ENCODE results near the gene RAPGEF2.
"Not testable (repeated sequence)": the region's sequence is repeated elsewhere in the genome, so short reads cannot be mapped to it uniquely, and the experiment has no call there.

Gene RAPGEF2

DNA sequence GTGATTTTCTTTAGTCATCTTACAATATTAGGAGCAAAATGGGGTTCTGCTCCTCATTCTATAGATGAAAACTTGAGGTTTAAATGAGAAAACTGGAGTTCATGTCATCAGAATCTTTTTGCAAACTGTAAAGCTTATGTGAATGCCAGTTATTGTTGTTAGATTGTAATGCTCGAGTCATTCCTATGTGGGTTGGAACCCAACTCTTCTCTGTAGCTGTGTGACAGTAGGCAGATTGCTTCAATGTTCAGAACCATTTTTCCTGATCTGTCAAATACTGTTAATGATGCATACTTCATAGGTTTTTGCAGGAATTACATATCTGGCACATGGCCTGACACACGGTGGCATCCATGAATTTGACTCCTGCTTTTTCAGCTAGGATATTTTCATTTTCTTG, 178.9 kb downstream of the RAPGEF2 start:
- no peak for DNase-seq (ENCODE audit: low read depth)

DNA sequence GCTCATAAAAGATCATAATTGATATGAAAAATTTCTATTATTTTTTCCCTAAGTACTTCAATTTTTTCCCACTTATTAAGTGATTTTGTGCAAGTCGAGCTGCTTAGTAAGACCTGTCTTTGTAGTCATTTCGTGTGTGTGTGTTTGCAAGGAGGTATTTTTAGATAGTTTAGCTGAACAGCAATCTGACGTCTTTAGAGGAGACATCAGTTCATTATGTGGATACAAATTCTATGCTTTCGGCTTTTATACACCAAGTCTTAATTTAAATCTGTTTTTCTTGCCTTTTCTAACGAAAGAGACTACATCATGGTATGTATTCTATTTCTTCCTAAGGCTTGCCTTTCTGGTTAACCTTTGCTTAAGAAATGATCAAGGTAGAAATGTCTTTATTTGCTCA, 179.4 kb downstream of the RAPGEF2 start:
- no peak for DNase-seq (ENCODE audit: low read depth)

DNA sequence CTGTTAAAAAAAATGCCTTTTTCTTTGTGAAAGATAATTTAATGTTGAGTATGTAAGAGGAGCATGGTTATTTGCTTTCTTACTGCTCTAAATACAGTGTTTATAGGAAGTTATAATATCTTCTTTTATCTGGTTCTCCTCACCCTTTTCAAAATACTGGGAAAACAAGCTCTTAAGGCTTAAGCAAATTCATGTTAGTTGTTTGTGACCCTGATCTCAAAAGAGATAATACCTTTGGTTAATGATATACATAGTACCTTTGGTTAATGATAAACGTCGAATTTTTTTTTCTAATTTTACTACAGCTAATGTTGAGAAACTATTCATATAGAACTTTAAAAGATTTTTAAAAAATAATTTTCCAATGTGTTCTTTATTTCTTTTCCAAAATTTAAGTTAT, 180.1 kb downstream of the RAPGEF2 start:
- no peak for DNase-seq (ENCODE audit: low read depth)

DNA sequence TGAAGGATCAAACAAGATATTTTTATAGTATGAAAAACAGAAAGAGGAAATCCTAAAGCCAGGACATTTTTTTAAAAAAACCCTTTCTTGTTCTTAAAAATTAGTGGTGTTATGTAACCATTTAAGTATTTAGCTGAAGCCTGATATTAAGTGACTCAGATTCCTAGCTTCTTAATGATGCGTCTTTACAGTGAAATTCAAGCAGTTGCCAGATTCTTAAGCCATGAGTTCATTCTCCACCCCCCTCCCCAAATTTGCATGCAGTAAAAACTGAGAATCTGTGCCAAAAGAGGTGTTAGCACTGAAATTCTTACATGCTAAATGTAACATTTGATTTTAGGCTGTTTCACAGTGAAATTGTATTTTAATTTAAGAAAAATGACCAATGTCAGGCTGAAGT, 180.8 kb downstream of the RAPGEF2 start:
- DNase-seq (ENCODE audit: low read depth): no peak

DNA sequence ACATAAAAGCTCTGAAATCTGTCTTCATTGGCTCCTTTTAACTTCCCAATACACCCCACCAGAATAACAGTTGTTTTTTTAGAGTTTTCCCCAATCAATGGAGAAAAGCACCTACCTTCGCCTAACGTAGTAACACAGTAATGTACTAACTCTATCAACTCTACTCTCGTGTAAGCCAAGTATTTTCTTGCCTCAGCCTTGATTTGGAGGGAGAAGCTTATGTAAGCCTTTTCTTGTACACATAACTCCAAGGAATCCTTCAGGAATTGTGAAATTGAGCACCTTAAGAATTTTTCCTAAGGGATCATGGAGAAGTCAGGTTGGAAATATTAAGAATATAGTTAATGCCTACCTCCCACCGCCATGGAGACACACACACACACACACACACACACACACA, 181.2 kb downstream of the RAPGEF2 start:
- no peak for DNase-seq (ENCODE audit: low read depth)

DNA sequence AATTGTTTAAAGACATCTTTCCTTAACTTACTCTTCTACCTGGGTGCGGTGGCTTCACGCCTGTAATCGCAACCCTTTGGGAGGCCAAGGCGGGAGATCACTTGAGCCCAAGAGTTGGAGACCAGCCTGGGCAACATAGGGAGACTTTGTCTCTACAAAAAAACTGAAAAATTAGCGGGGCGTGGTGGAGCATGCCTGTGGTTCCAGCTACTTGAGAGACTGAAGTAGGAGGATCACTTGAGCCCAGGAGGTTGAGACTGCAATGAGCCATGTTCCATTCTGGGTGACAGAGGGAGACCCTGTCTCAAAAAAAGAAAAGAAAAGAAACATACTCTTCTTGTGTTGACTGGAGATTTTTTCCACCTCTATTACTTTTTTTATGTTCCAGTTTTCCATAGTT, 181.9 kb downstream of the RAPGEF2 start:
- DNase-seq (ENCODE audit: low read depth): no peak

DNA sequence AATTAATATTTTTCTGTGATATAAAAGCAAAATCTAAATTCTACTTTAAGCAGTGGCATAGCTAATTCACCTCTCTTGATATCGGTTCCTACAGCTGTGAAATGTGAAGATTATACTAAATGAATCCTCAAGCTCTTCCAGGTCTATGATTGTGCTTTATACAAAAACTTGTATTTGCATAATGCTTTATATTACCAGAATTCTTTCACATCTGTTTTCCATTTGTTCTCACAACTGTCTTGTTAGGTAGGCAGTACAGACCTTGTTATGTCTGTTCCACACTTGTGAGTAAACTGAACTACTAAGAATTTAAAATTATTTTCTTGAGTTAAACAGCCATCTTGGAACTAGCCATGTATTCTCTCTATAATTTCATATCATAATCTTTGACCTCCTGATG, 184.9 kb downstream of the RAPGEF2 start:
- no peak for DNase-seq (ENCODE audit: low read depth)

DNA sequence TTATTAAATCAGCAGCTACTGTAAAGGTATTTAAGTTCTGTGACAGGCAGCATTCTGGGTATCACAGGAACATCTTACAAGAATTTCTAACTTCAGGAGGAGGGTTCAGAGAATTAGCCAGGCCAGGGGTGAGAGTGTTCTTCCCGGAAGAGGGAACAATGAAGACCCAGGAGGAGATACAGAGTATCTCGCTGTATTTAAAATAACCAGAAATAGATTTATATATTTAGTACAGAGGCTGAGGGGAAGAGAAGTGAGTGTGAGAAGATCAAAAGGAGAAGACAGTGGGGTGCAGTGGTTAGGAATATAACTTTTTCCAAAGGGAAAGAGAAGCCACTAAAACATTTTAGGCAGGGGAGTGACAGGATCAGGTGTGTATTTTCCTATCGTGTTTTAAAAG, 186.8 kb downstream of the RAPGEF2 start:
- no peak for DNase-seq (ENCODE audit: low read depth)

DNA sequence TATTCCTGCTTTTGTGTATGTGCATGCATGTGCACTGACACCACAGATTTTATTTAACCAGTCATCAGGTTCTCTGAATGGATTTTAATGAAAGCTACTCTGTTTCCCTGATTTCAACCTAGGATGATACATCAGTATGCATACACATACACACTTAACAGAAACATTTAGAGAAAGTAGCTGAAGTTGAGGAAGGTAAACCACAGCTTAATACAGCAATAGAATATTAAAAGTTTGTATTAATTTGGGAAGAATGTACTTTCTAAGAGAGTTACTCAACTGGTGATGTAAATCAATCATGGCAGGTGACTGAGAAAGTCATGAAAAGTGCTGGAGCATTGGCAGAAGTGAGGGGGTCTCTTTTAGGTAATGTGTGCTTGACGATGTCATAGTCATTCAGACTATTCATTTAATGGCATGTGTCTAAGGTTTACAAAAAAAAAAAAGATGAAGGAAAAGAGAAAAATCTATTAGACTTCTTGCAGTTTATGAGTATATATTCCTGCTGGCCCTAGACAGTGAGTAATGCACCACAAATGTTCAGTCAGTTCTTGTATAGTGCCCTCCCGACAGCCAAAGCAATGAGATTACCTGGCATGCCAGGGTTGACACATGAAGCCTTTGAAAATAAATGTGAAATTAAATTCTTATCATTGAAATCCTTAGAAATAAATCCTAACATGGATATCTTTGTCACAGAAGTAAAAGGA, 187.6 kb downstream of the RAPGEF2 start:
- DNase-seq (ENCODE audit: low read depth): no peak

DNA sequence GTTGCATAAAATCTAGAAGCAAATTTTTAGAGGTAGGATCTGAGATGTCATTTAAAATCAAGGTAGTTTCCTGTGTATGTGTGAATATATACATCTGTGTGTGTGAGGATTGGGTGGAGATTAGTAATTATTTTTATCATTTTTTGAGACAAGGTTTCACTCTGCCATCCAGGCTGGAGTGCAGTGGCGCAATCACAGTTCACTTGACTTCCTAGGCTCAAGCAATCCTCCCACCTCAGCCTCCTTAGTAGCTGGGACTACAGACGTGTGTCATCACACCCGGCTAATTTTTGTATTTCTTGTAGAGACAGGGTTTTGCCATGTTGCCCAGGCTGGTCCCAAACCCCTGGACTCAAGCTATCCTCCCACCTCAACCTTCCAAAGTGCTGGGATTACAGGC, 188.3 kb downstream of the RAPGEF2 start:
- no peak for DNase-seq (ENCODE audit: low read depth)

DNA sequence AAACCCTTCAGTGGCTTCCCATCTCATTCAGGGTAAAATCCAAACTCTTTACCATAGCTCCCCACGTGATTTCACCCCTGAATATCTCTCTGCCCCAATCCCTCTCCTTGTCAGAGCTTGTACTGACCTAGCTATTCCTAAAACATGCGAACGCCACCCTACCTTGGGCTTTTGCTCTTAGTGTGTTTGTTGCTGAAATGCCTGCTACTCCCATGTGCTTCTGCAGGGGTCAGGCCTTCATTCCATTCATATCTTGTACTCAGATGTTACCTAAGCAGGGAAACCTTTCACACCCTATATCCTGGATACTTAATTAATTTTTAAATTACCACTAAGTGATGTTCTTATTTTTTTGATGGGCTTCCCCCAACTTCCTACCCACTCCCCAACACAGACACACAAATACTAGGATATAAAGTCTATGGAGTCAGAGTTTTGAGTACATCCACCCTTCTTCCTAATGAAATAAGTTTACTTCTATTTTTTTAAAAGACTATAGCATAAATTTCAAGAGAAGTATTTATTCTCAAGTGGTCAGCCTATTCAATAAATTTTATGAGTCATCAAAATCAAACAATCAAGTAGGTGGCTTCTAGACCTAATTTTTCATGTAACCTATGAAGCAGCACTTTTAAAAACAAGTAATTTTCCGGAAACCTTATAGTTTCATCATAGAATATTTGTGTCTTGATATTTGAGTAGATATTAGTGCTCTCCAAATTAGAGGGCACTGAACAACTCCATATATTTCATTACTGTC, 189.4 kb downstream of the RAPGEF2 start:
- no peak for DNase-seq (ENCODE audit: low read depth)

DNA sequence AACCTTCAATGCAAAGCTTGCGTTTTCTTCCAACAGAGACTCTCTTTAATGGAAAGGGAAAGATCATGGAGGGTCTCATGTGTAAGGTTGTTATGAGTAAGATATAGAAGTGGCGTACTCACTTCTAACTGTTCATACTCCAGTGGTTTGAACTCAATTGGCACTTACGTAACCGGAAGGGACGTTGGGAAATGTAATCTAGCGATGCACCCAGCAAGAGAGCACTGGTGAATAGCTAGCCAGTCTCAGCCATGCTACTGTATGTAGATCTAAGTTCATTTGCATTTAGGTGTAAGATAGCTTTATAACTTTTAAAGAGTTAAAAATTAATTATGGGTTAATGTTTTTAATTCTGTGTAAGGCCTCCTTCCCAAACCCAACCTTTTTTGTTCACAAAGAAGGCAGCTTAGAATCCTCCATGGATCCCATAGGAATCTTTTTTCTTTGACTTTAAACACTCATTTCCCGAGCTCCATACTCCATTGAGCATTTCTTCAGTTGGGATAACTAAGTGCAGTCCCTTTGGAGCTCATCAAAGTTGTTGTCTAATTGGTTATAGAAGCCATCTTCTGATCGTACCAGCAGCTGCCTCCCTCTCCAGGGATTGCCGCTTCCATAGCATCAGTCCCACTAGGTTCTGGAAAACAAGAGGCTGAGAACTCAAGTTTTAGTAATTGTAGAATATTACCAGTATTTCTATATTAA, 191.1 kb downstream of the RAPGEF2 start:
- DNase-seq (ENCODE audit: low read depth): no peak

DNA sequence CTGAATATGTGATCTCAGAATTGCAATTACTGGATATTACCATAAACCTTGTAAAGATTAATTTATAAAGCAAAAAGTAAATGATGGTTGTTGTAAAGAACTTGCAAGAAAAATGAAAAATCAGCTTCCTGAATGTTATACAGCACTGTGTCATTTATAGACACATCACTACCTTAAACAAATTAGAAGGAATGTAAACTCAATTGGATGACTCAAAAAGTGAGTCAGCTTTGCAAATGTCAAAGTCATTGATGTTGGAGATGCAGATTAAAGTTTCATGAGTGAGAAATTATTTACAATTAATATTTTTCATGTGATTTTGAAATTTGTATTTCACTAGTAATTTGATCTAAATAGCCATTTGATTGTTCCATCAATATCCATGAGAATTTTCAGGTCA, 193.2 kb downstream of the RAPGEF2 start:
- DNase-seq (ENCODE audit: low read depth): no peak

DNA sequence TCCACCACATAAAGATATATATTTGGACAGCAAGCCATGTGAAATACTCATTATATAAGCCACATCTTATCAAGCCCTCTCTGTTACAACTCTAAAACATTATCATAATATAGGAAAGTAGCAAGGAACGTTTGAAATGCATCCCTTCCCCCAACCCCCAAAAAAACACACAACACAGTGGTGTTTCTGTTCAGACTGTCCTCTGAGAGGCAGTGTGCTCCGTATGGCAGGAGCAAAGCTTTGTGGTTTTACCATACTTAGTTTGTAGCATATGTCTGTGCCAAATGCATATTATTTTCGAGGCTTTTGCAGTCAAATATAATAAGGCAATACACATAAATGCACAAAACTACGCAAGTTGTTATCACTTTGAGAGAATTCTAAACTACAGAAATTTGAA, 194.2 kb downstream of the RAPGEF2 start:
- DNase-seq (ENCODE audit: low read depth): no peak

DNA sequence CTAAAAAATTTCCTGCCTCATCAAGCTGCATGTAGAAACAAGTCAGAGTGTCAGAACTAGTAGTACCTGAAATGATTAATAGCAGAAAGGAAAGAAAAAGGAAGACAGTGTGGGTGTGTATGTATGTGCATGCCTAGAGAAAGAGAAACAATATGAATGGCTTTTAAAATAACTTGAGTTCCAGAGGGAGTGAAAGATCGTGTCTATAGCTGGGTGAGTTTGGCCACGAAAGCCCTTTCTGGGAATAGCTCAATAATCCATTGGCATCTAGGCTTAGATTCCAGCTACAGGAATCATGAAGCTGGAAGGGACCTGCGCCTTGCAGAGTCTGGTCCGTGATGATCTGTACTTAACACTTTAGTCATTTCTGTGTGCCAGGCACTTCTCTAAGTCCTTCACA, 195.6 kb downstream of the RAPGEF2 start:
- no peak for DNase-seq (ENCODE audit: low read depth)

DNA sequence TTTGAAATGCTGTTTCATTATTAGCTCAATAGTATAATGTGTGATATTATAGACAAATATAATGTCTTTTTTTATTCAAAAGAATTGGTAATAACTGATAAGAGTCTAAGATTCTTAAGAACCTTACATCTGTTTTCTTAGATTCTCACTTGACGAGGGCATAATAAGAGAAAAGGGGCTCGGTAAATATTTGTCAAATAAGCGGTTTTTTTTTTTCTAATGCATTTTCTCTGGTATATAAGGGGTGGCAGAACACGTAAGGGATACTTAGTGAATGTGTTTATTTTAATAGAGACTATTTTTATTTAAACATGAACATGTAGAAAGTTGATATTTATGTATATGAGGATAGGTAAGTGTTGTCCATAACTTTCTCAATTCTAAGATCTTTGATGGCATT, 200.6 kb downstream of the RAPGEF2 start:
- no peak for DNase-seq (ENCODE audit: low read depth)

DNA sequence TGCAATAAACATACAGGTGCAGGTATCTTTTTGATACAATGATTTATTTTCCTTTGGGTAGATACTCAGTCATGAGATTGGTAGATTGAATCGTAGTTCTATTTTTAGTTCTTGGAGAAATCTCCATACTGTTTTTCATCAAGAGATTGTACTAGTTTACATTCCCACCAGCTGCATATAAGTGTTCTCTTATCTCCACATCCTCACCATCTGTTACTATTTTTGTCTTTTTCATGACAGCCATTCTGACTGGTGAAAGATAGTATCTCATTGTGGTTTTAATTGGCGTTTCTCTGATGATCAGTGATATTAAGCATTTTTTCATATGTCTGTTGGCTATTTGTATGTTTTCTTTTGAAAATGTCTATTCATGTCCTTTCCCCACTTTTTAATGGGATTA, 202.2 kb downstream of the RAPGEF2 start:
- no peak for DNase-seq (ENCODE audit: low read depth)

DNA sequence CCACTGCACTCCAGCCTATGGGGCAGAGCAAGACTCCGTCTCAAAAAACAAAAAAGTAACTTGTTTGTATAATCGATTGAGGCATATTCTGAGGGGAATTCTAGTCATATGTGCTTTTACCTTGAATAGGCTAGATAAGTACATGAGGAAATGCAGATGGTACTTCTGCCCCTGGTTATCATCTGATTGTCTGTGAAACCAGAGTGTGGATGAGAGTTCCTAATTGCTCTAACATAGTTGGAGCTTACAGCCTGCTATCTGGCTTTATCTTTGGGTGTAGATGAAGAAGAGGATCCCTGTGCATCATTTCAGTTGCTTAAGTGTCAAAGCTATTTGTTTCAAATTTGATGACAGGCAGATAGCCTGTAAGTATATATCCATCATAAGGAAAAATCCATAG, 205.1 kb downstream of the RAPGEF2 start:
- no peak for DNase-seq (ENCODE audit: low read depth)

DNA sequence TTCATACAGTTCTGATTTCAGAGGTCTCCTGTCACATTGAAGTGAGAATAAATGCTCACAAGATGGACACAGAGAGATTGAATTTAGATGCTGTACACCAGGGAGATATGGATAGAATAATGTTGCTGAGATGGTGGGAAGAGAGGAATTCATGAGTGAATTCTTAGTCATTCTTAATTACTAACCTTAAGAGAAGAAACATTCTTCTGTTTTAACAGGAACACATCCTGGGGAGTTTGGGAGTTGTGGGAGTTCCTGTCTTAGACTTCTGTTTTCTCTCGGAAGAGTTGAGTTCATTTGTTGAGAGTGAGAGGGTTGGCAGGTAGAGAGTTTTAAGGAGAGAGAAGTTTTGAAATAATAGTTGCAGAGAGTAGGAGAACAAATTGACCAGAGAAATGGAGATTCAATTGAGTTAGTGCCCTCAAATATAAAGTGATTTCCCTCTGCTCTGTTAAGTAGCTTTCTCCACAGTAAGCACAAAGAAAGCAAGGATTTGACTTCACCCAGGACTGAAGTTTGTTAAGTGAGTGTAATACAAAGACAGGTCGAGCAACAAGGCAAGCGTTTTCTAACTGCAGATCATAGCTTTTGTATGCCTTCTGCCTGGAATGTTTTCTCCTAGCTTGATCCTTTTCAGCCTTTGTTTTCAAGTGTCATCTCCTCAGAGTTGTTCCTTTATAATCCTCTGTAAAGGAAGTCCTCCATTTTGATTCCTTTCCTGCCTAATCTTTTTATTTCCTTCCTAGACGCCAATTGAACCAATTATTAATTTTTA, 205.9 kb downstream of the RAPGEF2 start:
- DNase-seq (ENCODE audit: low read depth): no peak

DNA sequence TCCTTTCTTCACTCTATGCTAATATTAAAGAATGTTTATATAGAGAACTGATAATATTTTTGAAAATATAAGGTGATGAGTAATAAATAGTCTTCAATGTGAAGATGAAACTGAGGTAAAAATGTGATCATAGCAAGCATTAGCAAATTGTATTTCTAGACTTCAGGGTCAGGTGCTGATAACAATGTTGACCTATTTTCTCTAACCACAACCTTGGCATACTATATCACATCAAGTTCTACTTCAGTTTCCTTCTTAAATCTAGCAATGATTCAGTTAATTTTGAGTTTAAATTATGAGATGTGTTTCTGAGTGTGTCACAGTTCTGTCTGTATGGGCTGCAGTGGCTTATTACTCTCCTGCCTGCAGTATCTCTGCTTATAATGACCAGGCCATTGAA, 209.4 kb downstream of the RAPGEF2 start:
- DNase-seq (ENCODE audit: low read depth): no peak

DNA sequence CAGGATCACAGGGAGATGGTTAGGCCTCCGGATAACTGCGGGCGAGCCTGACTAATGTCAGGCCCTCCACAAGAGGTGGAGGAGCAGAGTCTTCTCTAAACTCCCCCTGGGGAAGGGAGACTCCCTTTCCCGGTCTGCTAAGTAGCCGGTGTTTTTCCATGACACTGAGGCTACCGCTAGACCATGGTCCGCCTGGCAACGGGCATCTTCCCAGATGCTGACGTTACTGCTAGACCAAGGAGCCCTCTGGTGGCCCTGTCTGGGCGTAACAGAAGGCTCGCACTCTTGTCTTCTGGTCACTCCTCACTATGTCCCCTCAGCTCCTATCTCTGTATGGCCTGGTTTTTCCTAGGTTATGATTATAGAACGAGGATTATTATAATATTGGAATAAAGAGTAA, 213.0 kb downstream of the RAPGEF2 start:
- not testable (repeated sequence) for DNase-seq (ENCODE audit: low read depth)

DNA sequence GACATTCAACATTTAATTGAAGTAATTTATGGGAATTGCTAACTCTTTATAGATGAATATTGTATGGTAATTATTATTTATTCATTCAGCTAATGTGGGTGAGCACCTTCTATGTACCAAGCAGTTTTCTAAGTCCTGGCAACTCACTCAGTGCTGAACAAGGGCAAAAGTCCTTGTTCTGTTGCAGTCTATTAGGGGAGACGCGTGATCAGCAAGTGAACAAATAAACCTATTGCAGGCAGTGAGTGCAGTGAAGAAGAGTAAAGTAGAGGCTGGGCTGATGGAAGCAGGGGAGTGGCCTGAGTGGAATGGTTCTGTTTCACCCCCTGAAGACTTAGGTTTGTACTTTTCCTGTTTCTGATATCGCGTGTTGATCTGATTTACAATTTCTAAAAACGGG, 214.3 kb downstream of the RAPGEF2 start:
- no peak for DNase-seq (ENCODE audit: low read depth)

DNA sequence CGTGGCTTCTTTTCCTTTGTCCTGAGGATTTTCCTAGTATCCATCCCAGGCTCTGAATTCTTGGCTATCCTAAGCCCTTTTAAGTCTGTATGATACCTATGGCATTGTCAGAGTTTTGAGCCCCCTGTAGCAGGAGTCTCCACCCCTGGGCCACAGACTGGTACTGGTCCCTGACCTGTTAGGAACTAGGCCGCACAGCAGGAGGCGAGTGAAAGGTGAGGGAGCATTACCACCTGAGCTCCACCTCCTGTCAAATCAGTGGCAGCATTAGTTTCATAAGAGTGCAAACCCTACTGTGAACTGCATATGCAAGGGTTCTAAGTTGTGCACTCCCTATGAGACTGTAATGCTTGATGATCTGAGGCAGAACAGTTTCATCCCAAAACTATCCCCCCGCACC, 216.1 kb downstream of the RAPGEF2 start:
- no peak for DNase-seq (ENCODE audit: low read depth)

Data from activated T-cell treated with anti-CD3 and anti-CD28 coated beads for 1 hour (primary cell).